ENCODE data around the gene GRIP1.

DNA sequence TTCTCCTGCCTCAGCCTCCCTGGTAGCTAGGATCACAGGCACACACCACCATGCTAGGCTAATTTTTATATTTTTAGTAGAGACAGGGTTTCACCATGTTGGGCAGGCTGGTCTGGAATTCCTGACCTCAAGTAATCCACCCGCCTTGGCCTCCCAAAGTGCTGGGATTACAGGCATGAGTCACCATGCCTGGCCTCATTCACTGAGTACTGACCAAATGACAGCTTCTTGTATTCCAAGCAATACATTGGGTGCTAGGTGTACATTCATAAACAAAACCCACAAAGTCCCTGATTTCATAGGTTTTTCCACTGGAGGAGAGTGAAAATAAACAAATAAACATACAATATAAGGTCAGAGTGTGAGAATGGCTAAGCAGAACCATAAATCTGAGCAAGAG is 240.3 kb downstream of the GRIP1 start:
- TF ChIP-seq, protein P1, sequence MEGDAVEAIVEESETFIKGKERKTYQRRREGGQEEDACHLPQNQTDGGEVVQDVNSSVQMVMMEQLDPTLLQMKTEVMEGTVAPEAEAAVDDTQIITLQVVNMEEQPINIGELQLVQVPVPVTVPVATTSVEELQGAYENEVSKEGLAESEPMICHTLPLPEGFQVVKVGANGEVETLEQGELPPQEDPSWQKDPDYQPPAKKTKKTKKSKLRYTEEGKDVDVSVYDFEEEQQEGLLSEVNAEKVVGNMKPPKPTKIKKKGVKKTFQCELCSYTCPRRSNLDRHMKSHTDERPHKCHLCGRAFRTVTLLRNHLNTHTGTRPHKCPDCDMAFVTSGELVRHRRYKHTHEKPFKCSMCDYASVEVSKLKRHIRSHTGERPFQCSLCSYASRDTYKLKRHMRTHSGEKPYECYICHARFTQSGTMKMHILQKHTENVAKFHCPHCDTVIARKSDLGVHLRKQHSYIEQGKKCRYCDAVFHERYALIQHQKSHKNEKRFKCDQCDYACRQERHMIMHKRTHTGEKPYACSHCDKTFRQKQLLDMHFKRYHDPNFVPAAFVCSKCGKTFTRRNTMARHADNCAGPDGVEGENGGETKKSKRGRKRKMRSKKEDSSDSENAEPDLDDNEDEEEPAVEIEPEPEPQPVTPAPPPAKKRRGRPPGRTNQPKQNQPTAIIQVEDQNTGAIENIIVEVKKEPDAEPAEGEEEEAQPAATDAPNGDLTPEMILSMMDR (IDR thresholded peaks at IDR 0.05) = no peak
- TF ChIP-seq TCF7 (CRISPR knock-in tag; IDR thresholded peaks at IDR 0.05; ENCODE audit: low read depth) (no peak), RELA (CRISPR knock-in tag; IDR thresholded peaks at IDR 0.05; ENCODE audit: borderline replicate concordance) (no peak), ETV6 (CRISPR knock-in tag; IDR thresholded peaks at IDR 0.05) (no peak)
- TF ChIP-seq, protein P2, sequence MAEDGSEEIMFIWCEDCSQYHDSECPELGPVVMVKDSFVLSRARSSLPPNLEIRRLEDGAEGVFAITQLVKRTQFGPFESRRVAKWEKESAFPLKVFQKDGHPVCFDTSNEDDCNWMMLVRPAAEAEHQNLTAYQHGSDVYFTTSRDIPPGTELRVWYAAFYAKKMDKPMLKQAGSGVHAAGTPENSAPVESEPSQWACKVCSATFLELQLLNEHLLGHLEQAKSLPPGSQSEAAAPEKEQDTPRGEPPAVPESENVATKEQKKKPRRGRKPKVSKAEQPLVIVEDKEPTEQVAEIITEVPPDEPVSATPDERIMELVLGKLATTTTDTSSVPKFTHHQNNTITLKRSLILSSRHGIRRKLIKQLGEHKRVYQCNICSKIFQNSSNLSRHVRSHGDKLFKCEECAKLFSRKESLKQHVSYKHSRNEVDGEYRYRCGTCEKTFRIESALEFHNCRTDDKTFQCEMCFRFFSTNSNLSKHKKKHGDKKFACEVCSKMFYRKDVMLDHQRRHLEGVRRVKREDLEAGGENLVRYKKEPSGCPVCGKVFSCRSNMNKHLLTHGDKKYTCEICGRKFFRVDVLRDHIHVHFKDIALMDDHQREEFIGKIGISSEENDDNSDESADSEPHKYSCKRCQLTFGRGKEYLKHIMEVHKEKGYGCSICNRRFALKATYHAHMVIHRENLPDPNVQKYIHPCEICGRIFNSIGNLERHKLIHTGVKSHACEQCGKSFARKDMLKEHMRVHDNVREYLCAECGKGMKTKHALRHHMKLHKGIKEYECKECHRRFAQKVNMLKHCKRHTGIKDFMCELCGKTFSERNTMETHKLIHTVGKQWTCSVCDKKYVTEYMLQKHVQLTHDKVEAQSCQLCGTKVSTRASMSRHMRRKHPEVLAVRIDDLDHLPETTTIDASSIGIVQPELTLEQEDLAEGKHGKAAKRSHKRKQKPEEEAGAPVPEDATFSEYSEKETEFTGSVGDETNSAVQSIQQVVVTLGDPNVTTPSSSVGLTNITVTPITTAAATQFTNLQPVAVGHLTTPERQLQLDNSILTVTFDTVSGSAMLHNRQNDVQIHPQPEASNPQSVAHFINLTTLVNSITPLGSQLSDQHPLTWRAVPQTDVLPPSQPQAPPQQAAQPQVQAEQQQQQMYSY (CRISPR knock-in tag; IDR thresholded peaks at IDR 0.05) = no peak
- TF ChIP-seq, protein P3, sequence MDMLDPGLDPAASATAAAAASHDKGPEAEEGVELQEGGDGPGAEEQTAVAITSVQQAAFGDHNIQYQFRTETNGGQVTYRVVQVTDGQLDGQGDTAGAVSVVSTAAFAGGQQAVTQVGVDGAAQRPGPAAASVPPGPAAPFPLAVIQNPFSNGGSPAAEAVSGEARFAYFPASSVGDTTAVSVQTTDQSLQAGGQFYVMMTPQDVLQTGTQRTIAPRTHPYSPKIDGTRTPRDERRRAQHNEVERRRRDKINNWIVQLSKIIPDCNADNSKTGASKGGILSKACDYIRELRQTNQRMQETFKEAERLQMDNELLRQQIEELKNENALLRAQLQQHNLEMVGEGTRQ (CRISPR knock-in tag; IDR thresholded peaks at IDR 0.05) = no peak
- TF ChIP-seq, protein P4, sequence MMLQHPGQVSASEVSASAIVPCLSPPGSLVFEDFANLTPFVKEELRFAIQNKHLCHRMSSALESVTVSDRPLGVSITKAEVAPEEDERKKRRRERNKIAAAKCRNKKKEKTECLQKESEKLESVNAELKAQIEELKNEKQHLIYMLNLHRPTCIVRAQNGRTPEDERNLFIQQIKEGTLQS (CRISPR knock-in tag; conservative IDR thresholded peaks at IDR 0.05) = no peak

Data from WTC11 (cell line).